Progenitor cell of endocrine pancreas (in vitro differentiated cells): ENCODE data around the gene POMGNT1. TPM values are rescaled to one million over a fixed set of nuclear protein-coding genes. Genes with fewer than 3 reads are reported as not detected.
A peak's percentile ranks its signal among the peaks of the same experiment; 100 is the strongest.

Experiments
- DNase-seq: peaks from one replicate; pipeline ENCODE4 v3.0.0; 2021; ENCODE audit warnings: low spot score; ENCODE audit not compliant: unreplicated experiment
- H3K27ac Mint-ChIP-seq: 2 replicates; pipeline ENCODE4 v1.8.0; 2021; ENCODE audit warnings: mild to moderate bottlenecking, moderate library complexity, mixed read lengths
- H3K27me3 Mint-ChIP-seq: 2 replicates; pipeline ENCODE4 v1.8.0; 2021; ENCODE audit warnings: mixed read lengths
- H3K36me3 Mint-ChIP-seq: 2 replicates; pipeline ENCODE4 v1.8.0; 2022; ENCODE audit warnings: mixed read lengths; ENCODE audit not compliant: insufficient read depth
- H3K4me1 Mint-ChIP-seq: 2 replicates; pipeline ENCODE4 v1.8.0; 2021; ENCODE audit warnings: low read depth, mixed read lengths
- H3K4me3 Mint-ChIP-seq: 2 replicates; pipeline ENCODE4 v1.8.0; 2021; ENCODE audit warnings: low read depth, mild to moderate bottlenecking, moderate library complexity, mixed read lengths
- H3K9me3 Mint-ChIP-seq: 2 replicates; pipeline ENCODE4 v1.8.0; 2021; ENCODE audit warnings: low read depth, mixed read lengths
- CTCF ChIP-seq: fragments of 200-600 bp; sonication (generic); IDR thresholded peaks from one replicate; pipeline ENCODE4 v1.5.0; 2021; ENCODE audit warnings: antibody characterized with exemption, mild to moderate bottlenecking; ENCODE audit not compliant: unreplicated experiment
- total RNA-seq: library from RNA; stranded (reverse); gene quantifications from 2 replicates; pipeline ENCODE4 v1.2.1, GENCODE V29; 2021

POMGNT1 gene
- total RNA-seq, 1 donor from 2014 or later: 102 TPM

GRCh38 chr1:46168477-46168876, 29.8 kb downstream of the POMGNT1 start:
- no peaks in the 10 kb centered on the region for H3K4me1 Mint-ChIP-seq
- no peak for TF ChIP-seq CTCF
- no peaks in the 10 kb centered on the region for H3K36me3 Mint-ChIP-seq
- no peak overlapping the region for H3K27ac Mint-ChIP-seq
- no peaks in the 10 kb centered on the region for H3K9me3 Mint-ChIP-seq
- no peak overlapping the region for H3K4me3 Mint-ChIP-seq
- H3K27me3 Mint-ChIP-seq: peaks cover 61% of the 10 kb centered on the region
- DNase-seq: no peak

- Mint-ChIP-seq H3K36me3 (no peaks in the 10 kb centered on the region), H3K4me1 (no peaks in the 10 kb centered on the region), H3K27ac (no peak overlapping the region), H3K27me3 (peaks cover 60% of the 10 kb centered on the region), H3K9me3 (no peaks in the 10 kb centered on the region), H3K4me3 (peak overlapping the region; percentile 52)
- no peak for TF ChIP-seq CTCF
- no peak for DNase-seq
Observed at GRCh38 chr1:46166521-46167462, 31.4 kb downstream of the POMGNT1 start.

- TF ChIP-seq CTCF: no peak
- Mint-ChIP-seq H3K4me1 (no peaks in the 10 kb centered on the region), H3K9me3 (no peaks in the 10 kb centered on the region), H3K27ac (no peak overlapping the region), H3K27me3 (peaks cover 15% of the 10 kb centered on the region), H3K4me3 (no peak overlapping the region), H3K36me3 (no peaks in the 10 kb centered on the region)
- no peak for DNase-seq
Observed at GRCh38 chr1:46160212-46160611, 38.0 kb downstream of the POMGNT1 start.

- DNase-seq: no peak
- Mint-ChIP-seq H3K27ac (no peak overlapping the region), H3K4me1 (no peaks in the 10 kb centered on the region), H3K36me3 (no peaks in the 10 kb centered on the region), H3K27me3 (peaks cover 9% of the 10 kb centered on the region), H3K9me3 (no peaks in the 10 kb centered on the region), H3K4me3 (no peak overlapping the region)
- no peak for TF ChIP-seq CTCF
Observed at GRCh38 chr1:46159516-46159915, 38.7 kb downstream of the POMGNT1 start.

GRCh38 chr1:46158312-46159281, 39.6 kb downstream of the POMGNT1 start:
- H3K4me1 Mint-ChIP-seq: no peaks in the 10 kb centered on the region

More at GRCh38 chr1:46158312-46159281, 39.6 kb downstream of the POMGNT1 start:
- DNase-seq: no peak
- peaks cover 6% of the 10 kb centered on the region for H3K27me3 Mint-ChIP-seq
- H3K36me3 Mint-ChIP-seq: no peaks in the 10 kb centered on the region
- no peak overlapping the region for H3K4me3 Mint-ChIP-seq
- H3K9me3 Mint-ChIP-seq: no peaks in the 10 kb centered on the region
- TF ChIP-seq CTCF: no peak
- no peak overlapping the region for H3K27ac Mint-ChIP-seq
